Measurements from ENCODE around the gene SAPCD2.

DNA sequence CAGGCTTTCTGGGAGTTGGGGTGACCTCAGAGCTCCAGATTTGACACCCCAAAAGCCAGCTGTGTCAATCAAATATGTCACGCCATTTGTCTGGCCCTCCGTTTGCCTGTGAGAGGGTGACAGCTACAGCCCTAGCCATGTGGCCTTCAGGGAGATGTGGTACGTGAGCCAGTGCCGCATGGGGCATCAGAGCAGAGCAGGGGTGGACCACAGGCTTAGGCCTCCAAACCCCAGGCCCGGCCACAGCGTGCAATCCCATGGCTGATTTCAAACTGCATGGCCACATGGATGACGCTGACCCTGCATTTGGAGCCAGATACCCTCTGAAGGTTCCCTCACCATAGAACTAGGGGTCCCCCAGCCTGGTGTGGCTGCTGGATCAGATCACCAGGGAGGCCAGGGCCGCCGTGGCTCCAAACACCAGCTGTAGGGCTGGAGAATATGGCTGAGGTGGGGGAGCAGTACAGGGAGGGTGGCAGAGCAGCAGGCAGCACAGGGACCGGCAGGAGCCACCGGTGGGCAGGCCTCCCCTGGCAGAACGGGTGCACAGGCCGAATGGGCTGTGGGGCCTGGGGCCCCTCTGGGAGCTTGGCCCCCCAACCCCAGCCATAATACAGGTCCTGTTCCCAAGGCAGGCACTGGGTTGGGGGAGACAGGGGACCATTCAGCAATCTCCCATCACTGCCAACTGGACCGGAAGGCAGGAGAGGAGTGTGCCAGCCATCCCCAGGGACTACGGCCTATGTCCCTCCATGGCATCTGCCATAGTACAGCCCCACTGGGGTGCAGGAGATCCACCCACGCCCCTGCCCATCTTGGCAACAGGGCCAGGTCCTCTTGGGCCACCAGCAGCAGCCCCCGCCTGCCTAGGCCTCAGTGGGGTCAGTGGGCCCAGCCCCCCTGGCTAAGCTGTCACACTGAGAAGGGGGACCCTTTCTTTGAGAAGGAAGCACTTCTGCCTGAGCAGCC, 1.5 kb downstream of the SAPCD2 start:
- no peak for TF ChIP-seq POLR2A (IDR thresholded peaks at IDR 0.05)
- TF ChIP-seq CTCF (IDR thresholded peaks at IDR 0.05): no peak
- TF ChIP-seq POLR2AphosphoS5 (IDR thresholded peaks at IDR 0.05; ENCODE audit: insufficient read depth in 1 of 2, low read depth in 1 of 2): no peak
